GM18909 (cell line): ENCODE results near the gene GPR89B.
"Not testable (repeated sequence)": the region's sequence is repeated elsewhere in the genome, so short reads cannot be mapped to it uniquely, and the experiment has no call there.

Source experiments
- ATAC-seq: cut with Tn5 transposase; IDR thresholded peaks from one replicate; pipeline ENCODE4 v1.9.1; 2021; ENCODE audit warnings: mild to moderate bottlenecking; ENCODE audit not compliant: unreplicated experiment, poor library complexity

The GPR89B gene

GRCh38 chr1:147928236-147929132 is at the start of gene GPR89B:
TSS of gene GPR89B (plus strand) at chr1:147928420. CDS start at chr1:147928537, 117 bp downstream.
- ATAC-seq, result peak; percentile 94

GRCh38 chr1:147879911-147880310 is 48.3 kb upstream of the GPR89B start:
- ATAC-seq, result no peak

- ATAC-seq, result no peak
Measured at GRCh38 chr1:147882535-147882934, 45.7 kb upstream of the GPR89B start.

- peak; percentile 71 for ATAC-seq
Measured at GRCh38 chr1:147890177-147890790, 37.9 kb upstream of the GPR89B start.

- ATAC-seq, result no peak
Measured at GRCh38 chr1:147891088-147891487, 37.1 kb upstream of the GPR89B start.

- ATAC-seq, result no peak
Measured at GRCh38 chr1:147892216-147892615, 36.0 kb upstream of the GPR89B start.

- no peak for ATAC-seq
Measured at GRCh38 chr1:147892731-147893214, 35.4 kb upstream of the GPR89B start.

- no peak for ATAC-seq
Measured at GRCh38 chr1:147895123-147895522, 33.1 kb upstream of the GPR89B start.

- ATAC-seq, result no peak
Measured at GRCh38 chr1:147897029-147897752, 31.0 kb upstream of the GPR89B start.

GRCh38 chr1:147897789-147898188 is 30.4 kb upstream of the GPR89B start:
- ATAC-seq, result no peak

- ATAC-seq, result no peak
Measured at GRCh38 chr1:147902253-147902845, 25.9 kb upstream of the GPR89B start, which contains the start of gene GJA8. TSS of gene GJA8 (plus strand) at chr1:147902795. CDS start at chr1:147907956, 5,161 bp downstream.

- ATAC-seq, result no peak
Measured at GRCh38 chr1:147904726-147905125, 23.5 kb upstream of the GPR89B start.

GRCh38 chr1:147907786-147908509 is 20.3 kb upstream of the GPR89B start:
- ATAC-seq, result no peak

- no peak for ATAC-seq
Measured at GRCh38 chr1:147912553-147912952, 15.7 kb upstream of the GPR89B start.

GRCh38 chr1:147913362-147913942 is 14.8 kb upstream of the GPR89B start:
- ATAC-seq, result no peak

- no peak for ATAC-seq
Measured at GRCh38 chr1:147919896-147920295, 8.3 kb upstream of the GPR89B start.

GRCh38 chr1:147924813-147925212 is 3.4 kb upstream of the GPR89B start:
- ATAC-seq, result no peak

- ATAC-seq, result not testable (repeated sequence)
Measured at GRCh38 chr1:147927215-147927614, 1.0 kb upstream of the GPR89B start.

GRCh38 chr1:147927689-147928088 is 531 bp upstream of the GPR89B start:
- peak; percentile 3 for ATAC-seq
